Stomach smooth muscle (tissue), 2 donors: Measurements from ENCODE around the gene LTF.
"Not testable (repeated sequence)": the region's sequence is repeated elsewhere in the genome, so short reads cannot be mapped to it uniquely, and the experiment has no call there.

Source experiments
- H3K27ac ChIP-seq: one replicate; pipeline ENCODE4 v1.7.0; 2013; ENCODE audit warnings: mild to moderate bottlenecking, low read length, inconsistent platforms
- H3K27me3 ChIP-seq, 2 donors: one replicate each; pipeline ENCODE4 v1.7.0; 2013; ENCODE audit warnings: low read length in 2 of 2; ENCODE audit not compliant: insufficient read depth in 2 of 2, control insufficient read depth in 1 of 2
- H3K36me3 ChIP-seq, 2 donors: one replicate each; pipeline ENCODE4 v1.7.0; 2013; ENCODE audit warnings: low read length in 2 of 2; ENCODE audit not compliant: control insufficient read depth in 2 of 2, insufficient read depth in 2 of 2
- H3K4me1 ChIP-seq: one replicate; pipeline ENCODE4 v1.7.0; 2013; ENCODE audit warnings: low read length; ENCODE audit not compliant: control insufficient read depth, insufficient read depth
- H3K4me3 ChIP-seq, 2 donors: one replicate each; pipeline ENCODE4 v1.7.0; 2013; ENCODE audit warnings: low read length in 2 of 2
- H3K9ac ChIP-seq, 2 donors: one replicate each; pipeline ENCODE4 v1.7.0; 2013; ENCODE audit warnings: low read length in 2 of 2, mild to moderate bottlenecking in 1 of 2
- H3K9me3 ChIP-seq, 2 donors: one replicate each; pipeline ENCODE4 v1.7.0; 2013; ENCODE audit warnings: low read length in 2 of 2; ENCODE audit not compliant: control insufficient read depth in 2 of 2
- donor health status: healthy.
- donor health status: Pancreatic carcinoma.

The LTF gene

GRCh38 chr3:46500656-46501635 is 36.2 kb upstream of the LTF start:
- Histone ChIP-seq H3K27ac (no peak overlapping the region), H3K9ac (no peak overlapping the region), H3K4me1 (peaks cover 2% of the 10 kb centered on the region), H3K9me3 (no peaks in the 10 kb centered on the region), H3K27me3 (no peaks in the 10 kb centered on the region), H3K36me3 (no peaks in the 10 kb centered on the region), H3K4me3 (no peak overlapping the region)

GRCh38 chr3:46498916-46499519 is 34.3 kb upstream of the LTF start:
- peaks cover 2% of the 10 kb centered on the region for H3K4me1 ChIP-seq
- H3K4me3 ChIP-seq, result no peak overlapping the region
- H3K27me3 ChIP-seq, result no peaks in the 10 kb centered on the region
- H3K9ac ChIP-seq, result no peak overlapping the region
- no peaks in the 10 kb centered on the region for H3K9me3 ChIP-seq
- H3K27ac ChIP-seq, result no peak overlapping the region
- no peaks in the 10 kb centered on the region for H3K36me3 ChIP-seq

- Histone ChIP-seq H3K27ac (no peak within 1 kb of the TSS), H3K9ac (no peak within 1 kb of the TSS), H3K27me3 (no peaks in the 10 kb centered on the region), H3K36me3 (no peaks in the 10 kb centered on the region), H3K4me3 (no peak within 1 kb of the TSS), H3K4me1 (peaks cover 2% of the 10 kb centered on the region), H3K9me3 (no peaks in the 10 kb centered on the region)
These were observed 33.0 kb upstream of the LTF start, which contains the start of gene RTP3 for GRCh38 chr3:46497556-46498265. Gene RTP3, plus strand, starts transcription at chr3:46497976. Its CDS starts 87 bp downstream, at chr3:46498063.

- Histone ChIP-seq H3K27ac (no peak overlapping the region), H3K9ac (no peak overlapping the region), H3K4me3 (no peak overlapping the region), H3K27me3 (no peaks in the 10 kb centered on the region), H3K36me3 (no peaks in the 10 kb centered on the region), H3K4me1 (peaks cover 2% of the 10 kb centered on the region), H3K9me3 (no peaks in the 10 kb centered on the region)
These were observed 32.2 kb upstream of the LTF start for GRCh38 chr3:46496746-46497555.

DNA sequence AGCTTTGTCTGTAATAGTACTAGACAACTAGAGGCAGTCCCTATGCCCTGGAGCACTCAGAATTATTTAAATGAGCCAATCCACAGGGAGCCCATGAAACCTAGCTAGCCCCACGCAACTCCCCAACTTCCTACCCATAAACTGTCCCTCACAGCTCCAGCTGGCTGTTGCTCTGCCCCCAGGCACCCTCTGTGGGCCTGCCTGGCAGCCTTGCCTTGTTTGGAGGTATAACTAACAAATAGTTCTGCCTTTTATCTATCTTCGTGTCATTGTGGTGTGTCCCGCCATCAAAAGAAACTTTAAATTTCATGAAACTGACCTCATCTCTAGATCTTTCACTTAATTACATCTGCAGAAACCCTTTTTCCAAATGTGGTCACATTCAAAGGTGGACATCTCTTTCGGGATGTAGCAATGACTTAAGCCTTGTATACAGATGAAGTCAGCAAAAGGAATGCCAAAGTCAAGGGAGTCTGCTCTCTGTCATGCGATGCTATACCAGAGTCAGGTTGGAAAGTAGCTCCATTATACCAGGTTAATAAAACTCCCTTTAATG is 31.3 kb upstream of the LTF start:
- peaks cover 2% of the 10 kb centered on the region for H3K4me1 ChIP-seq
- H3K9ac ChIP-seq, result no peak overlapping the region
- no peak overlapping the region for H3K4me3 ChIP-seq
- H3K27me3 ChIP-seq, result no peaks in the 10 kb centered on the region
- no peaks in the 10 kb centered on the region for H3K36me3 ChIP-seq
- no peaks in the 10 kb centered on the region for H3K9me3 ChIP-seq
- no peak overlapping the region for H3K27ac ChIP-seq

DNA sequence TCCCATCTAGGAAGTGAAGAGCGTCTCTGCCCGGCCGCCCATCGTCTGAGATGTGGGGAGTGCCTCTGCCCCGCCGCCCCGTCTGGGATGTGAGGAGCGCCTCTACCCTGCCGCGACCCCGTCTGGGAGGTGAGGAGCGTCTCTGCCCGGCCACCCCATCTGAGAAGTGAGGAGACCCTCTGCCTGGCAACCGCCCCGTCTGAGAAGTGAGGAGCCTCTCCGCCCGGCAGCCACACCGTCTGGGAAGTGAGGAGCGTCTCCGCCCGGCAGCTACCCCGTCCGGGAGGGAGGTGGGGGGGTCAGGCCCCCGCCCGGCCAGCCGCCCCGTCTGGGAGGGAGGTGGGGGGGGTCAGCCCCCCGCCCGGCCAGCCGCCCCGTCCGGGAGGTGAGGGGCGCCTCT is 29.8 kb upstream of the LTF start:
- H3K4me1 ChIP-seq, H3K27ac ChIP-seq, H3K9me3 ChIP-seq, H3K27me3 ChIP-seq, H3K9ac ChIP-seq, H3K4me3 ChIP-seq, H3K36me3 ChIP-seq: not testable (repeated sequence)

- Histone ChIP-seq H3K9me3 (no peaks in the 10 kb centered on the region), H3K27ac (no peak overlapping the region), H3K27me3 (no peaks in the 10 kb centered on the region), H3K4me3 (no peak overlapping the region), H3K4me1 (peaks cover 7% of the 10 kb centered on the region), H3K9ac (no peak overlapping the region), H3K36me3 (no peaks in the 10 kb centered on the region)
These were observed 28.3 kb upstream of the LTF start for GRCh38 chr3:46492890-46493547.

DNA sequence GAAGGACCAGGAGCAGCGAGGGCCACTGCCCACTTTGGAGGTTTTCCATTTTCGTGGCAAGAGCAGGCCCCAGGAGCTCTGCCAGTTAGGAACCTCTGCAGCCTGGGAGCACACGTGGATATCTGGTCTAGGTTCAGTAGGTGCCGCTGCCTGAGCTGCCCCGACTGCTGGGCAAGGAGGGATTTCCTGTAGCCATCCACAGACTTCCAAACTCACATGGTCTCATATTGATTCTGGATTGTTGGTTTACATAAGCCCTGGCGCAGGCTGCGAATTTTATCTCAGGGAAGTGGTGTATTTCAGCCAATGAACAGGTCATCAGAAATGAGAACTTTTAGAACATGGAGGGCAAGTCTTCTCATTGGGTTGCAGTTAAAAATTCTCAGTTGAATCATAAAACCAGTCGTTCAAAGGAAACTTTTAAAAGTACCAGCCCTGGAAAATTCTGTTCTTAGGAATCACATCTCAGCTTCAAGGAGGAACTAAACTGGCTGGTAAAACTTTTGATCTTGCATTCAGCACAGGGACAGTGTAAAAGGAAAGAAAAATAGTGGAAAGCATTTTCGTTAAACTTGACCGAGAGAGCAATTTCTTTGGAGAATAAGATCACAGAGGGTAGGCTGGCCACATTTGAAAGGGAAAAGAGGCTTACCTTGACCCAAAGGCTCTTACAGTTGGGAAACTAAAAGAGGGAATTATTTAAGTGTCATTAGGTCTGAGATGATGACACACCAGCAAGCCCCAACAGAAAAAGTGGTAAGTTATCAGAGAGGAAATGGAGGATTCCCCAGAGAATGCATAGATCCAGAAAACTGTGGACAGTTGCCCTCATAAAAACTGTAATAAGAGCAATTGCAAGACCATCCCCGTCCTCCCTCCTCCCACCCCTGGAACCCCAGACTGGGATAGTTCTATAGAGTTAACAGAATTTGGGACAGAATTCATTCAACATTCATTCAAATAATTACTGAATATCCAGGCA is 26.7 kb upstream of the LTF start:
- H3K4me3 ChIP-seq, result no peak overlapping the region
- H3K36me3 ChIP-seq, result no peaks in the 10 kb centered on the region
- H3K9ac ChIP-seq, result no peak overlapping the region
- H3K27ac ChIP-seq, result no peak overlapping the region
- no peaks in the 10 kb centered on the region for H3K27me3 ChIP-seq
- no peaks in the 10 kb centered on the region for H3K9me3 ChIP-seq
- H3K4me1 ChIP-seq, result peaks cover 6% of the 10 kb centered on the region
